ENCODE measurements around the gene SH2D1A.

- TF ChIP-seq CTCF (IDR thresholded peaks at IDR 0.05 in 8 of 11, conservative IDR thresholded peaks at IDR 0.05 in 3 of 11), result no peak
- TF ChIP-seq POLR2A (IDR thresholded peaks at IDR 0.05), result no peak
- TF ChIP-seq POLR2AphosphoS5 (IDR thresholded peaks at IDR 0.05), result no peak
These were observed 3.3 kb upstream of the SH2D1A start for GRCh38 chrX:124343016-124343415.

All from spleen (tissue), 7 donors.